DMS53 (cell line): ENCODE measurements around the gene ANO3.
A peak's percentile ranks its signal among the peaks of the same experiment; 100 is the strongest.

Experiments used
- DNase-seq: peaks from one replicate; lab custom pipeline; 2025; lab: John Stamatoyannopoulos, UW

The ANO3 gene

GRCh38 chr11:26359055-26359454 is 27.1 kb downstream of the ANO3 start:
- no peak for DNase-seq

DNA sequence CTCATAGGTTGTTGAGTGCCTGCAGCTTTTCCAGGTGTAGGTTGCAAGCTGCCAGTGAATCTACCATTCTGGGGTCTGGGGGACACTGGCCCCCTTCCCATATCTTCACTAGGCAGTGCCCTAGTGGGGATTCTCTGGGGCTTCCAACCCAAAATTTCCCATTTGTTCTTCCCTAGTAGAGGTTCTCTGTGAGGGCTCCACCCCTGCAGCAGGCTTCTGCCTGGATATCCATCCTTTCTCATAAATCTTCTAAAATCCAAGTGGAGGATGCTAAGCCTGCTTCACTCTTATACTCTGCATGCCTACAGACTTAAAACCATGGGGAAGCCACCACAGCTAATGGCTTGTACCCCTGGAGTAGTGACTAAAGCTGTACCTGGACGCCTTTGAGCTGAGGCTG is 33.4 kb downstream of the ANO3 start:
- DNase-seq: peak; percentile 12

DNA sequence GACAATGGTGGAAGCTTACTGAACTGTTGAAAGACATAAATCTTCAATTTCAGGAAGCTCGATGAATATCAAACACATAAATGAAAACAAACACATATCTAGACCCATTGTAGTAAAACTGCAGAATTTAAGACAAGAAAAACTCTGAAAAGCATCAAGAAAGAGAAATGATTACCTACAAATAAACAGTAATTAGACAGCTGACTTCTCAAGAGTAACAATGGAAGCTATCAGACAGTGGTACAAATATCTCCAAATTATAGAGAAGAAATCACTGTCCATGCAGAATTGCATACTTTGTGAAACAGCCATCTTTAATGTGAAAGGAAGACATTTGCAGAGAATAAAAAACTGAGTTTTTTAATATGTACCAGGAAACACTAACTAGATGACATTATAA is 45.7 kb downstream of the ANO3 start:
- peak; percentile 13 for DNase-seq

DNA sequence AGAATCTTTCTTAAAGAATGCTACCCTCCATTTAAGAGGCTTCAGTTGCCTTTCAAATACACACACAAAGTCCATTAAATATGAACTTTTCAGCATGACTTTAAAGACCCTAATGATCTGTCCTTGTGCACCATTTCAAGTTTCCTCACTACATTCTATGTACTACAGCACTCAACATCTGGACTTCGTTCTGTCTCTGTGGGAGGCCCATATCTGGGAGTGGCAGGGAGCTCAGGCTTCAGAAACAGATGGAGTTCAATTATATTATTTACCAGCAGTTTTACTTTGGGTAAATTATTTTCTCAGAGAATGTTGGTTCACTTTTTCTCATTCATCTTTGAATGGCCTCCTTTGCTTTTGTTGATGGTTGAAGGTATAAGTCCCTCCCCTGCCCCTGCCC is 67.4 kb downstream of the ANO3 start:
- no peak for DNase-seq

- DNase-seq: no peak
These were observed 78.9 kb downstream of the ANO3 start for GRCh38 chr11:26410706-26411366.

DNA sequence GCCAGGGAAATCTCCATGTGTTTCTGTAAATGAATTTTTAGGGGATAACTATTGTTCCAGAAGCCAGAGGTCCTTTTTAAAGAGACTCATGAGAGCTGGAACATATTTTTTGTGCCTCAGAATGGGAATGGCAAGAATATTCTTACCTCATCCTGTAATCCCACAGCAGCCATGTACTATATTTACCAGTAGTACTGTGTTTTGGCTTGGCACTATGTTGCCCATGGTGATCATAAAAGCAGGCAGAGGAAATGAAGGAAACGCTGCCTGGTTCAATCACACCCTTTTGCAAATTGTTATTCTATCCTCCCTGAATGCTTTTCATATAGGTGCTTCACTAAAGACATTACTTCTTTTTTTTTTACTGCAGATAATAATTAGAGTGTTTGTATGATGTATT is 81.0 kb downstream of the ANO3 start:
- no peak for DNase-seq

DNA sequence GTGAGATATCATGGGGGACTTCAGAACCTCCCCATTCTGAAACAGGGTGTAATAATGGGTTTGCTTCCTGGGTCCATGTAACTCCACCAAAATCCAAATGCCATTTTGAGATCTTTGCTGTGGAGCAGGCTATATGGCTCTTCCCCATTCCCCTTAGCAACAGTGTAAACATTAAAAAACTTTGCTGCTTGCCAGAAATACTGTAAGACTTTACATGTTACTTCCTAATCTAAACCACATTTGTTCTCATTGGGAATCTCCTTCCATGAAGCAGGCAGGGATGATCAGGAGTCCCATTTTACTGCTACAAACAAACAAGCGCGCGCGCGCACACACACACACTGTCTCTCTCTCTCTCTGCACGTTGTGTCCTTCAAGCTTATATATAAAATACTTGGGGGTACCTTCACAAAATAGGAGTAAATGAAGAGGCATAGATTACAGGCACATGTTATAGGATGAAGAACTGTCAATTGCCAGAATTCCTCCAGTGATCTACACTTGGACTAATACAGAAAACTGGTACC is 86.5 kb downstream of the ANO3 start:
- DNase-seq: no peak

GRCh38 chr11:26420331-26420730 is 88.4 kb downstream of the ANO3 start:
- DNase-seq: no peak

- DNase-seq: no peak
These were observed 92.3 kb downstream of the ANO3 start for GRCh38 chr11:26424255-26424654.

DNA sequence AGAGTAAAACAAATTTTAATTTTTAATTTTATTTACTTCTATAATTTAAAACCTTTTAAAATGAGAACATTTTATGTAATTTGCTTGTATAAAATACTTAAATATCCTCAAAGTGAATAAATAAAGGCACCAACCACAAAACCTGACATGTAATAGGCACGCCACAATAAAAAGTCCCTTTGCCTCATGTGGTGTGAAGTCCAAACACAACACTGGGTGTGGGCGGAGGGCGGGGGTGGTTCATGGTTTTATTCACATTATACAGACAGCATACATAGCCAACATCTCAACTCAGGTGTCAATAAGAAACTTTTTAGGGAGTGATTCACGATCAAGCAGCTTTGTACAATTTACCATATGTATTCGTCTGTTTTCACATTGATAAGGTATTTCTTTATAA is 107.9 kb downstream of the ANO3 start:
- DNase-seq: no peak

- peak; percentile 4 for DNase-seq
These were observed 110.2 kb downstream of the ANO3 start for GRCh38 chr11:26442131-26442530.

GRCh38 chr11:26443617-26444016 is 111.7 kb downstream of the ANO3 start:
- no peak for DNase-seq

DNA sequence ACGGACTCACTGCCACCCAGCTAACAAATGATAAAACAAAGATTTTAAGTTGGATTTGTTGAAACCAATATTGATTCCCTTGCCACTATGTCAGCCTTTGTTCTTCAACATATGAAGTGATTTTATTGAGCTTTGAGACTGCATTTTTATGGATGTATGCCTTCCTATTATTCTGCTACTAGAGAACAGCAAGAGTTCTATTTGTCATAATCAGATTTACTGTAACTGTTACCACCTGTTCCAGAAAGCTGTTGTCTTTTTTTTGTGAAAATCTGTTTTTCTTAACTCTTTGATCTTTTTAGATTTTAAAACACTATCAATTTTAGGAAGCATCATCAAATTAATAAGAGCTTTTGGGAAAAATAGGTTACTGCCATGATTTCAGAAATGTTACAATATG is 125.7 kb downstream of the ANO3 start:
- no peak for DNase-seq

GRCh38 chr11:26465274-26465673 is 133.3 kb downstream of the ANO3 start:
- peak; percentile 36 for DNase-seq

DNA sequence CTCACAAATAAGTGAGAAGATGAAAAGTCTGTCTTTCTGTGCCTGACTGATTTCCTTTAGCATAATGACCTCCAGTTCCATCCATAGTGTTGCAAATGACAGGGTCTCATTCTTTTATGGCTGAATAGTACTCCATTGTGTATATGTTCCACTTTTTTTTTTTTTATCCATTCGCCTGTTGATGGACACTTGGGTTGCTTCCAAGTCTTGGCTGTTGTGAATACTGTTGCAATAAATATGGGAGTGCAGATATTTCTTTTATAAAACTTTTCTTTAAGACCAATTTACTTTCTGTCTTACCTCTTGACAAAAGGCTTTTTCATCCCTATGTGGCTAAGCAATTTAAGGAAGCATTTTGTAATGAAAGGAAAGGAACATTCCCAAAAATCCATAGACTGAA is 135.6 kb downstream of the ANO3 start:
- no peak for DNase-seq

DNA sequence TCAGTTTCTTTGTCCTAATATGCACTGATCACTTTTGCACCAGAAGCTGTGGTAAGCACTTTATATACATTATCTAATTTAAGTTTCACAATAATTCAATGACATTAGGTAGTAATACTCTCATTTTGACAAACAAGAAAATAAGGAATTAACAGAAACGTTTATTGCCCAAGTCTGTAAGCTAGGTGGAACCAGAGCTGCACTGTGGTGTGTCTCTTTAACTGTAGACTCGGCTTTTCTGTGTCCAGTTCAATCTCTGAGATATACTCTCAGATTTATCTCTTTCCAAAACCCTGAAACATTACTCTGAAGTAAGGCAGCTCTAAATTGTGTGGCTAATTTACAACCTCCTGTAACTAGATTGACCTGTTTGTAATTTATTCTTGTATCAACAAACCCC is 139.1 kb downstream of the ANO3 start:
- DNase-seq: no peak

DNA sequence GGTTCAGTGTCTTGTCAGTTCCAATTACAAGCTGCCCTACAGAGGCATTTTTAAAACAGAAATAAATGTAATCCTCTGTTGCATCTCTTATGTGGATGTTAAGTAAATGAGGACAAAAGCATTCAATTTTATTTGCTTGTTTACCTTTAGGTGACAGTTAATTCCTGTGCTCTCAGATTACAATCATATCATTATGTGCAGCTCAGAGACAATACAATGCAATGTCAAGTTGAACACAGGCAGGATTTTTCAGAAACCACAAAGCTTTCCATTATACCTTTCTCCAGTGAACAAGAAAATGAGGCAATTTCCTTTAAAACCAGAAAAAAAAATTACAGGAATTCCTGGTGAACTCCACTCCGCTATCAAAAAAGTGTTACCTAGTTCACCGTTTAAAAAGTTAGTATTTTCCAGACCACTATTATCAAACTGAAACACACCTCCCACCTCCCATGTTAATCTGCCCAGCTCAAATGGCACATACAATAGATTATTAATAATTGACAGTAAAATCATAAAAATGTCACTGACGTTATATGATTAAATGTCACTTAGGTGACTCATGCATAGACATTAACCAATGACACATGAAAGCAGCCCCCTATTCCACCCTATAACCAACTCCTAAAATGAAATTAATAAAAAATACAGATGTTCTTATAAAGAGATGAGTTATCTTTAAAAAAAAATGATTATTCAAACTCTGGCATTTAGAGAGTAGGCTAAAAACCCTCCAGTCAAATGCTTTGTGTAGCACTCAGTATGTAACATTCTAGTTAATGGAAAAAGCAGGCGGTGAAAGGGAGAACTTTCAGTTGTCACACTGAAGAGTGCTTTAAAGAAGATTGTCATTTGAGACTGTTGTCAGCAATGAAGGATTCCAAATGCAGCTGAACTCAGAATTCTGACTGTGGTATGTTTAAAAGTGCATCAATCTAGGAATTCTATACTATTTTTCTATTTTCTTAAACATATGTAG is 141.6 kb downstream of the ANO3 start:
- DNase-seq: peak; percentile 49

- no peak for DNase-seq
These were observed 142.5 kb downstream of the ANO3 start for GRCh38 chr11:26474401-26474800.

DNA sequence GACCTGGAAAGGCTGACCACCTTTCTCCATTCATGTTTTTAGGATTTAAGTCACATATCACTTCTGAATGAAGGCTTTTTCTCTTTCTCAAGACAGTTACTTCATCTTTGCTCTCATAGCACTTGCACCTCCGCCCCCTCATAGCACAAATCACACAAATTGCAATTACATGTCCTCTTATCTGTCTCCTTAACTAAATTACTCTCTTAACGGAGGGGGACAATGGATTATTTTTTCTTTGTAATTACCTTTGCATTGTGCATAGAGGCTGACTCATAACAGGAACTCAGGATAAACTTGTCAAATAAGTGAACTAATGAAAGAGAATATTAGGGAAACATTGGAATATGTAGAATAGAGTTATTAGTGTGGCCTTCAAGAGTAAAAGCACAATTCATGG is 145.5 kb downstream of the ANO3 start:
- no peak for DNase-seq

DNA sequence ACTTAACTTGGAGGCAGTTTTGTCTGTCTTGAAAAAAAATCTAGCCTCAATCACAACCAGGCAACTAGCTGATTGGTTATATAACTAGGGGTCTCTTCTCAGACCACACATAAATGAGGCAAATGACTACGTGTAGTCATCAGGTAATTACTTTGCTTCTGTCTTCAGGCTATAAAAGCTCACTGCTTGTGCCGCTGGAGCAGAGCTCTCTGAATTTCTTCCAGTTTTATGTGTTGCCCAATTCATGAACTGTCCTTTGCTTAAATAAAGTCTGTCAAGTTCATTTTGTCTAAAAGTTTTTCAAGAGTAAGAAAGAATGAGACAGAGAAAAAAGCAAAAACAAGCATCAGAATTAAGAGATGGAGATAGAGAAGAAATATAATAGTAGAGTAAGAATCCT is 146.8 kb downstream of the ANO3 start:
- no peak for DNase-seq

GRCh38 chr11:26480041-26480440 is 148.1 kb downstream of the ANO3 start:
- no peak for DNase-seq

GRCh38 chr11:26483108-26483507 is 151.2 kb downstream of the ANO3 start:
- no peak for DNase-seq

- DNase-seq: no peak
These were observed 158.6 kb downstream of the ANO3 start for GRCh38 chr11:26490546-26490945.
